AG04450 (cell line): ENCODE measurements around the gene DSCAML1. TPM values are rescaled to one million over a fixed set of nuclear protein-coding genes. Genes with fewer than 3 reads are reported as not detected.

ENCODE experiments used
- CTCF ChIA-PET: fragments of 300-600, 350-600 bp; formaldehyde crosslinking; extraction: SDS; loops from one replicate; lab custom pipeline; 2022; ENCODE audit warnings: antibody characterized with exemption, inconsistent platforms; lab: Charles Lee
- POLR2A ChIA-PET: fragments of 350-600 bp; formaldehyde crosslinking; extraction: SDS; loops from one replicate; lab custom pipeline; 2021; ENCODE audit warnings: antibody characterized with exemption, inconsistent platforms; lab: Yijun Ruan, JAX
- DNase-seq: peaks from one replicate; pipeline ENCODE4 v3.0.0-alpha.2; 2011; ENCODE audit warnings: low read depth, low spot score
- H3K27ac ChIP-seq: one replicate; pipeline ENCODE4 v1.5.1; 2012; ENCODE audit warnings: low read depth, low read length, control low read depth
- H3K27me3 ChIP-seq: one replicate; pipeline ENCODE4 v1.6.0; 2012; ENCODE audit warnings: low read length; ENCODE audit not compliant: control insufficient read depth, insufficient read depth
- H3K4me3 ChIP-seq: 2 replicates; pipeline ENCODE4 v1.5.1; 2011; ENCODE audit warnings: mild to moderate bottlenecking, low read depth, low read length, control low read depth
- H3K9me3 ChIP-seq: 2 replicates; pipeline ENCODE4 v1.5.1; 2012; ENCODE audit warnings: low read length; ENCODE audit not compliant: control insufficient read depth, insufficient read depth
- CTCF ChIP-seq: IDR thresholded peaks from 2 replicates; pipeline ENCODE4 v1.5.1; 2011; ENCODE audit warnings: low read depth, low read length, control low read depth, inconsistent platforms
- polyA plus RNA-seq: library from polyadenylated mRNA; depleted of rRNA; stranded (reverse); fragments of >200 nt; gene quantifications from 2 replicates; pipeline ENCODE4 v1.2.3, GENCODE V29; 2011

The DSCAML1 gene
- polyA plus RNA-seq, 1 experiment = not detected

- CTCF ChIA-PET = interaction anchor here (0.7 to 9.3 kb wide), 4 partner anchors 11 to 125 kb away, joined by 3 to 238 read pairs (median 20); no protein-coding TSS in a partner anchor
- DNase-seq = no peak
- Histone ChIP-seq H3K27ac (no peak overlapping the region), H3K9me3 (no peaks in the 10 kb centered on the region; the same call in 1 of the 2 replicates), H3K4me3 (no peak overlapping the region), H3K27me3 (peaks cover 5% of the 10 kb centered on the region)
- TF ChIP-seq CTCF = peak; percentile 61
- POLR2A ChIA-PET = no interaction called here
These were observed 25.3 kb upstream of the DSCAML1 start for GRCh38 chr11:117822074-117823033.

DNA sequence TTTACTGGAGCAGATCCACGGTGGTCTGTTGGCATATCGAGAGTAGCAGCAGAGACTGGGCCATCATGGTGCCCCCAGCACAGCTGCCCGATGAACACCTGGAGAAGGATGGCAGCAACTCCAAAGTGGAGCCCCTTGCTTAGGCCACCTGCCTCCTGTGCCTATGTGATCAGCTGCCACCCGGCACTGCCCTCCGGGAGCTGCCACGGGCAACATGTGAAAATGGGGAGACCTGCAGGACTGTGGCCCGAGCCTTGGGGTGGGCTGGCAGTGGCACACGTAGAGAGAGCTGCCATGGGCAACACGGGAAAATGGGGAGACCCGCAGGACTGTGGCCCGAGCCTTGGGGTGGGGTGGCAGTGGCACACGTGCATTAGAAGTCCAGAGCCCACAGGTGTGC is 24.4 kb upstream of the DSCAML1 start:
- no peak overlapping the region for H3K27ac ChIP-seq
- no peaks in the 10 kb centered on the region; the same call in 1 of the 2 replicates for H3K9me3 ChIP-seq
- no peaks in the 10 kb centered on the region for H3K27me3 ChIP-seq
- CTCF ChIA-PET = interaction anchor here (0.7 to 9.3 kb wide), 5 partner anchors 12 to 232 kb away, joined by 3 to 238 read pairs (median 49); no protein-coding TSS in a partner anchor
- POLR2A ChIA-PET = no interaction called here
- no peak overlapping the region for H3K4me3 ChIP-seq
- TF ChIP-seq CTCF = no peak
- no peak for DNase-seq

DNA sequence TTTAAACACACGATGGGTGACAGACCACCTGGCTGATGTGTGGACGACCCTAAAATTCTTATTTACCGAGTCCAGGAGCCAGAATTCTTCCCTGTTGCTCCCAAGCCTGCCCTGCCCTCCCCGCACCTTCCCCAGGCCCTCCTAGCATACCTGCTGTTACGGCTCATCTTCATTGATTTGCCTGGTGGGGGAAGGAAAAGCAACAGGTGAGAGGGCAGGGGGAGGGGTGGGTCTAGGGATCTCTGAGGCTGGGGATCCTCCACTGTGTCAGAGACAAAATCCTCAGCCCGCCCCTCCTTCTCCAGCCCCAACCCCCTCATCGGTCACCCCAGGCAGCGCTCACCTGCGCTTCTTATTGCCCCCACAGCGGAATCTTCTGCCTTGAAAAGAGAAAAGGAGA is 23.5 kb upstream of the DSCAML1 start:
- H3K27me3 ChIP-seq = no peaks in the 10 kb centered on the region
- DNase-seq = no peak
- ChIA-PET POLR2A (no interaction called here), CTCF (interaction anchor here (1.3 to 9.3 kb wide), 4 partner anchors 14 to 233 kb away, joined by 6 to 238 read pairs (median 123); no protein-coding TSS in a partner anchor)
- no peak for TF ChIP-seq CTCF
- no peak overlapping the region for H3K4me3 ChIP-seq
- H3K9me3 ChIP-seq = no peaks in the 10 kb centered on the region; the same call in 1 of the 2 replicates
- no peak overlapping the region for H3K27ac ChIP-seq

DNA sequence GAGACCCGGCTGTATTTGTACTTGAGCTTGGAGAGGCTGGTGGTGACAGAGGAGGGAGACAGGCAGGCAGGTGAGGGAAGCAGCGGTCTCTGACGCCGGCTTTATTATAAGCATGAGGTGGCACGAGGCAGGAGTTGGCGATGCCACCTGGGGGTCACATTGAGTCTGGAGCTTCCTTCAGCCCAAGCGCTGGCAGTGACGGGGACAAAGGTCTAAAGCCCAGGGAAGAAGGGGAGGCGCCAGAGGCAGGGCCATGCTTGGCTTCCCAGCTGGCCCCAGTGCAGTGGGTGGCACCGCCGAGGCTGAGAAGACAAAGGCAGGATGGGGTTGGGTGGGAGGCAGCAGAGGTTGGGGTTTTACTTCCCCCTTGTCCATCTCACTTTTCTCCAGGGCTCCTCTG is 23.1 kb upstream of the DSCAML1 start:
- CTCF ChIA-PET = interaction anchor here (2.0 to 9.3 kb wide), 5 partner anchors 13 to 234 kb away, joined by 12 to 238 read pairs (median 49); no protein-coding TSS in a partner anchor

More for the DNA sequence above, 23.1 kb upstream of the DSCAML1 start:
- TF ChIP-seq CTCF = no peak
- Histone ChIP-seq H3K27ac (no peak overlapping the region), H3K27me3 (no peaks in the 10 kb centered on the region), H3K4me3 (no peak overlapping the region), H3K9me3 (no peaks in the 10 kb centered on the region; the same call in 1 of the 2 replicates)
- POLR2A ChIA-PET = no interaction called here
- no peak for DNase-seq
